ENCODE data around the gene OGN. TPM values are rescaled to one million over a fixed set of nuclear protein-coding genes. Genes with fewer than 3 reads are reported as not detected.

The OGN gene
- total RNA-seq, 1 donor from 2014 or later: 10.6 TPM

DNA sequence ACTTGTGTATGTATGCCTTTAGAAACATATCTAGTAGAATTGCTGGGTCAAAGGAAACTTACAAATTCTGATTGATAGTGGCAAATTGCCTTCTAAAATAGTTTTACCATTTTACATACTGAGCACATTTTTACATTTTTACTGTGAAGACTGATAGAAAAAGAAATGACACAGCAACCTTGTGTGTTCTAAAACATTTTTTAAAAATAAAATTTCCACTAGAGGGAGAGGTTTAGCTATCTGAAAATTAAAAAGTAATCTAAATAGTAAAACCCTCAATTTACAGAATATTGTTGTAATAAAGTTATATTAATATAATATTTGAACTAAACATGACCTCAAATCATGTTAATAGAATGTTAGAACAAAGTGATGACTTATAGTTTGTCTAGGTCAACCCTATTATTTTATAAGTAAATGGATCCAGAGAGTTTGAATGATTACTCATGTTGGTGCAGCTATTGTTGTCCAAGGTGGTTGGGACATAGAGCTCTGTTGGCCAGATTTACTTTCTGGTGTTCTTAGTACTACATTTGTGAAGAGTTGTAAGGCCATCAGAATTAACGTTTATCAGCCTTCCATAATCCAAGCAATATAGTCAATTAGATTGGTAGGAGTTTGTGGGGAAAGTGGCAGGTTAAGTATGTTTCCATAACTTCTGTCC is 61.4 kb downstream of the OGN start:
- no peaks in the 10 kb centered on the region for H3K4me1 ChIP-seq
- intact Hi-C loops (cut with DNase I): loop anchor here (10.0 kb wide), 1 partner anchor 92 kb away; no protein-coding TSS in a partner anchor
- no peaks in the 10 kb centered on the region for H3K27me3 ChIP-seq
- ATAC-seq (no peak), DNase-seq (no peak)
- TF ChIP-seq, protein P1, sequence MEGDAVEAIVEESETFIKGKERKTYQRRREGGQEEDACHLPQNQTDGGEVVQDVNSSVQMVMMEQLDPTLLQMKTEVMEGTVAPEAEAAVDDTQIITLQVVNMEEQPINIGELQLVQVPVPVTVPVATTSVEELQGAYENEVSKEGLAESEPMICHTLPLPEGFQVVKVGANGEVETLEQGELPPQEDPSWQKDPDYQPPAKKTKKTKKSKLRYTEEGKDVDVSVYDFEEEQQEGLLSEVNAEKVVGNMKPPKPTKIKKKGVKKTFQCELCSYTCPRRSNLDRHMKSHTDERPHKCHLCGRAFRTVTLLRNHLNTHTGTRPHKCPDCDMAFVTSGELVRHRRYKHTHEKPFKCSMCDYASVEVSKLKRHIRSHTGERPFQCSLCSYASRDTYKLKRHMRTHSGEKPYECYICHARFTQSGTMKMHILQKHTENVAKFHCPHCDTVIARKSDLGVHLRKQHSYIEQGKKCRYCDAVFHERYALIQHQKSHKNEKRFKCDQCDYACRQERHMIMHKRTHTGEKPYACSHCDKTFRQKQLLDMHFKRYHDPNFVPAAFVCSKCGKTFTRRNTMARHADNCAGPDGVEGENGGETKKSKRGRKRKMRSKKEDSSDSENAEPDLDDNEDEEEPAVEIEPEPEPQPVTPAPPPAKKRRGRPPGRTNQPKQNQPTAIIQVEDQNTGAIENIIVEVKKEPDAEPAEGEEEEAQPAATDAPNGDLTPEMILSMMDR (IDR thresholded peaks at IDR 0.05): peak; percentile 26
- no peaks in the 10 kb centered on the region for H3K9me3 ChIP-seq
- no peaks in the 10 kb centered on the region for H3K36me3 ChIP-seq
- H3K4me3 ChIP-seq: no peak overlapping the region
- no peak overlapping the region for H3K27ac ChIP-seq

DNA sequence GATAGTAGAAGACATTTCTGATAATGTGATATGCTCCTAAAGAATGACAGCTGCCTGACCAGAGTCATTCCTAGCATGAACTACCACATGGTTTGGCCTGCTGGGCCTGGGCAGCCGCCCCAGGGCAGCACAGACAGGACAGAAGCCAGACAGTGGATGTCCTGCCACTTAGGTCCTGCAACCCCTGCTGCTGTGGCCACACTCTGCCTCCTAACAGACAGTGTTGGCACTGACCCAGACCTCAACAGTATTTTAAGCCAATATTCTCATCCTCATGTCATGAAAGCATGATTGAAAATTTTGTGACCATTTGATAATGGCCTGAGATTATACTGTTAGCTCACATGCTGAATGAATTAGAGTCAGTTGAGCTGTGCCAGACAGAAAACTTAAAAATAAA is 62.8 kb downstream of the OGN start:
- Histone ChIP-seq H3K4me3 (no peak overlapping the region), H3K4me1 (no peaks in the 10 kb centered on the region), H3K27ac (no peak overlapping the region), H3K36me3 (no peaks in the 10 kb centered on the region), H3K27me3 (no peaks in the 10 kb centered on the region), H3K9me3 (no peaks in the 10 kb centered on the region)
- no peak for DNase-seq
- no peak for ATAC-seq
- TF ChIP-seq, protein P1 (IDR thresholded peaks at IDR 0.05): no peak
- intact Hi-C loops (cut with DNase I): loop anchor here (10.0 kb wide), 1 partner anchor 93 kb away; no protein-coding TSS in a partner anchor

DNA sequence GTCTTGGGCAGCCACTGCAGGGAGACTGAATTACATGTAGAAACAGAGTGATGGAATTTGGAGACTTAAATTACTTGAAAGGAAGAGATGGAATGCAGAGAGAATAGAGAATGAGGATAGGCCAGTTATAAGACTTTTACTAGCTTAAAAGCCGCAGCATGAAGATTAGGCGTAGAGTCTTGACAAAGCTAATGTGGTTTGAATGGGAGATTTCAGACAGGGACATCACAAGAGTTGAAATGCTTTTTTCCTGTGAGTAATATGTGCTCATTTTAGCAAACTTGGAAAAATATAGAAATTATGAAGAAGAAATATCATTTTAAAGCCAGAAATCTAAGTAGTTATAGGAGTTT is 71.1 kb downstream of the OGN start:
- Histone ChIP-seq H3K36me3 (no peaks in the 10 kb centered on the region), H3K27me3 (no peaks in the 10 kb centered on the region), H3K4me3 (no peak overlapping the region), H3K9me3 (no peaks in the 10 kb centered on the region), H3K27ac (no peak overlapping the region), H3K4me1 (no peaks in the 10 kb centered on the region)
- intact Hi-C loops (cut with DNase I): no loop called here
- TF ChIP-seq, protein P1 (IDR thresholded peaks at IDR 0.05): no peak
- no peak for ATAC-seq
- DNase-seq: no peak

Other genes with a start within 250 kb of the OGN start
- 83.9 TPM for gene IARS1, start 110.9 kb downstream of the OGN start, total RNA-seq
- gene NOL8, start 79.2 kb downstream of the OGN start, total RNA-seq: 34.2 TPM
- 4.0 TPM for gene CENPP, start 78.6 kb downstream of the OGN start, total RNA-seq
- gene OMD, start 19.9 kb upstream of the OGN start, total RNA-seq: 6.5 TPM
- 7.5 TPM for gene ASPN, start 77.9 kb upstream of the OGN start, total RNA-seq
- gene ECM2, start 131.4 kb upstream of the OGN start, total RNA-seq: 13.8 TPM